GM18520 (cell line): Measurements from ENCODE around the gene RB1.
A peak's percentile ranks its signal among the peaks of the same experiment; 100 is the strongest.

ENCODE experiments used
- ATAC-seq: cut with Tn5 transposase; IDR thresholded peaks from one replicate; pipeline ENCODE4 v1.9.1; 2021; ENCODE audit not compliant: unreplicated experiment

The RB1 gene

DNA sequence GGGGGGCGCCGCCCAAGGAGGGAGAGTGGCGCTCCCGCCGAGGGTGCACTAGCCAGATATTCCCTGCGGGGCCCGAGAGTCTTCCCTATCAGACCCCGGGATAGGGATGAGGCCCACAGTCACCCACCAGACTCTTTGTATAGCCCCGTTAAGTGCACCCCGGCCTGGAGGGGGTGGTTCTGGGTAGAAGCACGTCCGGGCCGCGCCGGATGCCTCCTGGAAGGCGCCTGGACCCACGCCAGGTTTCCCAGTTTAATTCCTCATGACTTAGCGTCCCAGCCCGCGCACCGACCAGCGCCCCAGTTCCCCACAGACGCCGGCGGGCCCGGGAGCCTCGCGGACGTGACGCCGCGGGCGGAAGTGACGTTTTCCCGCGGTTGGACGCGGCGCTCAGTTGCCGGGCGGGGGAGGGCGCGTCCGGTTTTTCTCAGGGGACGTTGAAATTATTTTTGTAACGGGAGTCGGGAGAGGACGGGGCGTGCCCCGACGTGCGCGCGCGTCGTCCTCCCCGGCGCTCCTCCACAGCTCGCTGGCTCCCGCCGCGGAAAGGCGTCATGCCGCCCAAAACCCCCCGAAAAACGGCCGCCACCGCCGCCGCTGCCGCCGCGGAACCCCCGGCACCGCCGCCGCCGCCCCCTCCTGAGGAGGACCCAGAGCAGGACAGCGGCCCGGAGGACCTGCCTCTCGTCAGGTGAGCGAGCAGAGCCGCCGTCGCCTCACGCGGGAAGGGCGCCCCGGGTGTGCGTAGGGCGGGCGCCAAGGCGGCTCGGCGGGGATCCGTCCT is at the start of gene RB1:
TSS of gene RB1 (plus strand) at position 393 of the 784 bp plus-strand sequence. CDS start at position 555, 162 bp downstream.
- peak; percentile 64 for ATAC-seq

DNA sequence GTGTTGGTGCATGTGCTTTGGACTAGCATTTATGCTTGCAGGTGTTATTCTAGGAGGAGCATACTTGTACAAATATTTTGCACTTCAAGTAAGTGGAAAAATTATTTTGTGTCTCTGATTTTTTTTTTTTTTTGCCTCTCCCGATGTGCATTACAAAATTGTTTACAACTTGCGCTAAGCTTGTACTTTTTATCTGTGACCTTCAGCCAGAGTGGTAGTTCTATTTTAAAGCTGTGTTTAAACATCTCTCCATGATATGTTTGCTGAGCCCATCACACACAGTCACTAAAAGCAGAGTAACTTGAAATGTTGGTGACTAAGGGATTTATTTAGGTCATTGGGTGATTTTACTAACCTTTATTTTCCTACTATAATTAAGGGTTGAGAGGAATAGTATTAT is 49.7 kb upstream of the RB1 start:
- ATAC-seq, result no peak

DNA sequence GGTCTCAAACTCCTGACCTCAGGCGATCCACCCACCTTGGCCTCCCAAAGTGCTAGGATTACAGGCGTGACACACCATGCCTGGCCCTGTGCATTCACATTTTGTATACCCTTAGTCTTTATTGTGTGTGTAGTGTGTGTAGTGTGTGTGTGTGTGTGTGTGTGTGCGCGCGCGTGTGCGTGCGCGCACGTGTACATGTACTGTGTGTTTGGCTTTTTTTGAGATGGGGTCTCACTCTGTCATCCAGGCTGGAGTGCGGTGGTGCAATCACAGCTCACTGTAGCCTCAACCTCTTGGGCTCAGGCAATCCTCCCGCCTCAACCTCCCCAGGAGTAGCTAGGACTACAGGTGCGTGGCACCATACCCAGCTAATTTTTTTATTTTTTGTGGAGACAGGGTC is 48.5 kb upstream of the RB1 start:
- ATAC-seq, result no peak

DNA sequence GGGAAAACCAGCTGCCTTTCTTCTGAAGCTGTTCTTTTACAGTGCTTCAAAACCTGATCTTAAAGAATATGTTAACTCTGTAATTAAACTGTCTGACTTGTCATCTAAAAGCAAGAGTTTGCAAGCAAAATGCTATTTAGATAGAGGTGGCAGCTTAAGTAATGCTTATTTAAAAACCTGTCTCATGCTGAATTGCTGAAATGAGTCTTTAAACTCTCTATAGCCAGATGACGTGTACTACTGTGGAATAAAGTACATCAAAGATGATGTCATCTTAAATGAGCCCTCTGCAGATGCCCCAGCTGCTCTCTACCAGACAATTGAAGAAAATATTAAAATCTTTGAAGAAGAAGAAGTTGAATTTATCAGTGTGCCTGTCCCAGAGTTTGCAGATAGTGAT is 47.6 kb upstream of the RB1 start:
- ATAC-seq, result no peak

DNA sequence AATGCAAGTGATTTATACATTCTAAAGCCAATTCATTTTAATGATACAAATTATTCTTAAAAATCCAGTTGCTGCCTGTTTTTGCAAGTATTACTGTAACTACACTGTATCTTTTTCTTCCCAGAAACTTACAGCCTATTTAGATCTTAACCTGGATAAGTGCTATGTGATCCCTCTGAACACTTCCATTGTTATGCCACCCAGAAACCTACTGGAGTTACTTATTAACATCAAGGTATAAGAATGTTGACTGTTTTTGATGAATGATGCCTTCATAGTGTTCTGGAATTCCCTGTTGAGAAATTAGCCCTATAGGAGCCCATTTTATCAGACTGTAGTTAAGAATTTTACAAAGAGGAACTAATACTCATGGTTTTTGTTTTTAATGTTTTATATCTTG is 45.5 kb upstream of the RB1 start:
- no peak for ATAC-seq

DNA sequence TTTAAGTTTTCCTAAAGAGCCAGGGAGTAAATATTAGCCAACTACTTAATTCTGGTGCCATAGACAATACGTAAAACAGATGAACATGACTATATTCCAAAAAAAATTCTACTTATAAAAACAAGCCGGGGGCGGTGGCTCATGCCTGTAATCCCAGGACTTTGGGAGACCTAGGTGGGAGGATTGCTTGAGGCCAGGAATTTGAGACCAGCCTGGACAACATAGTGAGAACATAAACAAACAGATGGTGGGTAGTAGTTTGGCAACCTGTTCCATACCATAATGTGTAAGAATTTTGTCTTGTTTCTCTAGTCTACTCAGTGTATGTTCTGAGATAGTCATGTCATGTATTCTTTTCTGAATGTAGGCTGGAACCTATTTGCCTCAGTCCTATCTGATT is 45.1 kb upstream of the RB1 start:
- no peak for ATAC-seq

DNA sequence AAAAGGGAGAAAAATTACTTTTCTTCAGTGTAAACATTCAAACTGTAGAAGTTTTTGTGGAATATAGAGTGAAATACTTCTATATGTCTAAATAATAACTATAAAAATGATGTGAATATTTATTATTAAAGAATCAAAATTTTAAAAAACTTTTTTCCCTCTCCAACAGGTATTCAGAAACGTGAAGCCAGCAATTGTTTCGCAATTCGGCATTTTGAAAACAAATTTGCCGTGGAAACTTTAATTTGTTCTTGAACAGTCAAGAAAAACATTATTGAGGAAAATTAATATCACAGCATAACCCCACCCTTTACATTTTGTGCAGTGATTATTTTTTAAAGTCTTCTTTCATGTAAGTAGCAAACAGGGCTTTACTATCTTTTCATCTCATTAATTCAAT is 42.6 kb upstream of the RB1 start:
- ATAC-seq, result no peak

DNA sequence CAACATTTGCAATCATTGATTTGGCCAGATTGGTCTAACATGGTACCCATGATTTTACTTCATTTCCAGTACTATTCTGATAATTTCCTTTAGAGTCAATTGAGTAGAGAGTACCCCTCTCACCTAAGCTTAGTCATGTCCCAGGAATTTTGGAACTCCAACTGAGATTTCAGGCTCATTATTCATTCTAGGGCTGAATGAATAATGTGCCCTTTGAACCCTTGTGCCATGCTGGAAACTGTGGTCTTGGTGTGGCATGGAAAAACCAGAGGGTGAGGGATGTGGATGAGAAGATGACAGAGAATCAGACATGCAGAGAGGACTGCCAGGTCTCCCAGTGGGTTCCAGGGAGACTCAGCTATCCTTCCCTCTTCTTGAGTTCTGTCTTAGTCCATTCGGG is 40.4 kb upstream of the RB1 start:
- no peak for ATAC-seq

DNA sequence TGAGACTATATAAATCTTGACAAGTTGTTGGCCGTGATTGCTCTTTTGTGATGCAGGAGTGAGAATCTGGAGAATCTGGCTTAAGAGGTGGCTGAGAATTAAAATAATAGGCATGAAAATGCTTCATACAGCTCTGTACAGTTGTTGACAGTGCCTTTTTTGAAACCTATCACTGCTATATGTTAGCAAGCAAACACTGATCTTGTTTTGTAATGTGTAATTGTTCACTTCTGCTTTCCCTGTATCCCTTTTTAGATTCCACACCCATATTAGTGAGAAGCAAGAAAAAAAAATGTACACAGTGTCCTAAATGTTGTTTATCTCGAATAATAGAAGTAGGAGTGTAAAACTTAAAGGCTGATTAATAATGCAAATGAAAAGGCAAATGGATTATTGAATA is 39.5 kb upstream of the RB1 start:
- no peak for ATAC-seq

DNA sequence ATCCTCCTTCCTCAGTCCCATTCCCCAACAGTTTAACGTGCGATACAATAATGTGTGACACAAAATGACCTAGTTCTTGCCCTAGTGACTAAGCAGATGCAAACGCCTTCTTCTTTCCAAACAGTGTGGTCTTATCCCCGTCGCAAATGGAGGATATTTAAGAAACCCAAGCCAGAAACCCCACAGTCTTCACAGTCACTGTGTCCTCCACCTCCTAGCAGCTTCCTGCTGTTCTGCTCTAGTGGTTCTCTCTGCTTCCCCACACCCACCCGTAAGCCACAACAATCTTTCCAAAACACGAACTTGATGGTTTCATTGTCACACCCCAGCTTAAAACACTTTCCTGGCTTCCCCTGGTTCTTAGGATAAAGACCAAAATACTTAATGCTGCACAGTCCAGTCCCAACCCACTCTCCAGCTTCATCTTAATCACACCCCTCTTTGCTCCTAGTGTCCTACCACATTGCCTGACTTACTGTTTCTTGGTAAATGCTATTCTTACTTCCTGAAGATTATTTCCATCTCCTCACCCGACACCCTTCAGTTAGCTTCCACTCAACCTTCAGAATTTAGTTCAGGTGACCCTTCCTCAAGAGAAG is 38.2 kb upstream of the RB1 start:
- peak; percentile 52 for ATAC-seq

DNA sequence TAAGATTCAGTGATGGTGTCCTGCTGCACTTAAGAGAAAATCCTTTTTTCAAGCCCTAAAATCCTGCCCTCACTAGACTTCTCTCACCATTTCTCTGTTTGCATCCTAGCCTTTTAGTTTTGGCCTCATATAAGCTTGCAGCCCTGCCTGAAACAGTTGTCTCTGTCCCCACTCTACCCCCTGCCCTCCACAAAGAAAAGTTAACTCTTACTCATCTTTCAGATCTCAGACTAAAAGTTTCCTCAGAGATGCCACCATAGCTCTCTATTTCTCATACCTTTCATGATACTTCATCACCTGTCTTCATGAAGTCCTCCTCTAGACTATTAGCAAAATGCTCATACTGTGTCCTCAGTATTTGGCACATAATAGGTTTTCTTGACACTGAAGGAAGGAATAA is 37.4 kb upstream of the RB1 start:
- no peak for ATAC-seq

DNA sequence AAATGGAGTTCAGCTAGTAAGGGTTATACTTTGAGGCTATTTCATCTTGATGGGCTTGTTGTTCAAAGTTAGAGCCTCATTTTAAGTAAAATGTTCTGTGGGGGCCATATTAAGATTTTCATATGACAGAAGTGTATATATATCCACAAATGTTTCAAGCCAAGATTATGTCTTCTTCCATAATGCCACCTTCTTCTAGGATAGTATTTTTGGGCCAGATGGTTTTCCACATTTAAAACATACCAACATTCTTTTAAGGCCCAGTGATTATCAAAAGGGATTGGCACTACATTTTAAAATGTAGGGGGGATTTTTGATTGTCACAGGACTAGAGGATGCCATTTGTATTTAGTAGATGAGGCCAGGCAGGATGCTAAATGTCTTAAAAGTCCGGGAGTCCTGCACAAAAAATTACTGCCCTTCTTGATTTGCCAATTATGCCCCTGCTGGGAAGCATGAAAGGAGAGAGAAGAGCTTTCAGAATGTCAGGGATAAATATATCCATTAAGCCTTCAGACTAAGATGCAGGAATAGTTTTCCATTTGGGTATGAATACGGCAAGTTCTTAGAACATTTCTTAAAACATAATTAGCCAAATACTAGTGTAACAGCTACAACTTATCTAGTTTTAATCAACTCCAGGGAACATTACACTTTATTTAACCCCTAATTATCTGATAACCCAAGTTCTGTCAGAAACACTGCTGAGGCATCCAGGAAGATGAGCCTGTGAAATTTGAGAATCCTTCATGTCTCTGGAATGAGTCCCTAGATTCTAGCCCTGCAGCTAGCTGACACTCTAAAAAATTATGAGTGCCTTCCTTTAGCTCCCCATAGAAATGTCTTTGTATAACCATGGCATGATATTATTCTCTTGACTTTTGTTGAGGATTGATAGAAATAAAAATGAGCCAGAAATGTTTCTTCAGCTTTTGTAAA is 36.6 kb upstream of the RB1 start:
- ATAC-seq, result no peak

DNA sequence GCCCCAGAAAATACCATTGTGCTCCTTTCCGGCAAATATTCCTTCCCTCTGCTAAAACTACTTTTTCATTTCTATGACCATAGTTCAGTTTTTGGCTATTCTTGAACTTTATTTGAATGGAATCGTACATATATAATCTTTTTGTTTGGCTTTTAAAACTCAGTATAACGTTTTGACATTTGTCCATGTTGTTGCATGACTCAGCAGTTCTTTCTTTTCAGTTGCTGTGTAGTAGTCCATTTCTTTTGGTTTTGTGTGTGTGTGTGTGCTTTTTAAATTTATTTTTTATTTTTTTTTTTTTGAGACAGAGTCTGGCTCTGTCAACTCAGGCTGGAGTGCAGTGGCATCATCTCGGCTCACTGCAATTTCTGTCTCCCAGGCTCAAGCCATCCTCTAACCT is 35.5 kb upstream of the RB1 start:
- ATAC-seq, result no peak

DNA sequence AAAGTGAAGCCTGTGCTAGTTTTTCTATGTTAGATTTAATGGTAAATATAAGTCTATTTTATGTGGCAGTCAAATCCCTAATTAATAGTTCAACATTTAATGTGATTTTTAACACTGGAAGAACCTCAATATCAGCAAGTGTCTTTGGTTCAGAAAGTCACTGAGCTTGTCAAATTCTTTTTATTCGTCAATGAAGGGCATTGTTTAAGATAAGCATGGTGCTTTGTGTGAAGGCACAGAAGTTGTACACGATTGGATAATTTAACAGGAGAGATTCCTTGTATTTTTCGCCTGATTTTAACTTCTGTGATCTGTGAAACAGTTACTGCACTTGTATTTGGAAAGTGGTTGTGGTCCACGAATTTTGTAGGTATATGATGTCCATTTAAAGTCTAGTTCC is 30.2 kb upstream of the RB1 start:
- no peak for ATAC-seq

DNA sequence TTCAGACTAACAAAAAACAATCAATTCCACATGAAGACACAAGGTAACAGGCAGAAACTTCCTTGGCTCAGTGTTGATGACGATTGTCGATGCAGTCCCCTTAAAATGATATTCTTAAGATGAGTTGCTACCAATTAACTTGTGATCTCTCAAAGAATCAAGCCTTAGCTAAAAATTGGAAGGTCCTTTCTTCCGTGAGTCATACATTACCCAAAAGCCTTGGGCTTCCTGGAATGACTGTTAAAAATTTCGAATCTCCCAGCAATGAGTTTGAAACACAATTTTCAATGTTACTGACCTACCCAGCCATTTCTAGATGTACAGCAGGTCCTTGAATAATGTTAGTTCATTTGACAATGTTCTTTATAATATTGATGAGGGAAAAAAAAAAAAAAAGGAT is 28.0 kb upstream of the RB1 start:
- no peak for ATAC-seq

DNA sequence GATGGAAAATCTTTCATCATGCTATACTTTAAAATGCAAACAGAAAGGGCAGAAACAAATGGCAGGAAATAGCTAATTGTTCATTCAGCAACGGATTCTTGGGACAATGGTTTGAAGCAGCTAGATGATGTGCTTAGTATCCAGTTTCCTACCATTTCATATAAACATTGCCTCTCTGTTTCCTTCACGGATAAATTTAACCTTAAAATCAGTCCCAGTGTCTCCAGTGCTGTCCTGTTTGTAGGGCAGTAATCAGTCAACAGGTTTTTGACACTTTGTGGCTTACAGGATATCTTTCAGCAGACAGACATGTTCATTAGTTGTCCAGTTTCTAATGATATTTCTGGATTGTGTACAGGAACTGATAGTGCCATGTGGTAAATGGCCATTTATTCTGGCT is 24.7 kb upstream of the RB1 start:
- ATAC-seq, result no peak

DNA sequence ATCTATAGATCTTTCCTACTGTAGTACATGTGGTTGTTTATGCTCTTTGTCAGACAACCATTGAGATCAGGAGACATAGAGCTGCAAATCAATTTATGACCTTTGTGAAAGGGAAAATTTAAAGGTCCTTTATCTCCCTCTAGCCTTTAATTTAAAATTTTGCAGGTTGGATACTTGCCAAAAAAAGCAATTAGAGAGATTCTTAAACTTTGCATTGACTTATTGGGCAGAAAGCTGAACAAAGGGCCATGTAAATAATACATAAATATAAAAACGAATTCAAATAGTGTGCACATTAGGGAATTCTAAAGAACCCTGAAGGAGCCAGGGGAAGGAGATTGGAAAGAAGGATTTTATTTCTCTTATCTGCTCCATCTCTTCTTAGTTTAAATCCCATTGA is 22.0 kb upstream of the RB1 start:
- no peak for ATAC-seq

DNA sequence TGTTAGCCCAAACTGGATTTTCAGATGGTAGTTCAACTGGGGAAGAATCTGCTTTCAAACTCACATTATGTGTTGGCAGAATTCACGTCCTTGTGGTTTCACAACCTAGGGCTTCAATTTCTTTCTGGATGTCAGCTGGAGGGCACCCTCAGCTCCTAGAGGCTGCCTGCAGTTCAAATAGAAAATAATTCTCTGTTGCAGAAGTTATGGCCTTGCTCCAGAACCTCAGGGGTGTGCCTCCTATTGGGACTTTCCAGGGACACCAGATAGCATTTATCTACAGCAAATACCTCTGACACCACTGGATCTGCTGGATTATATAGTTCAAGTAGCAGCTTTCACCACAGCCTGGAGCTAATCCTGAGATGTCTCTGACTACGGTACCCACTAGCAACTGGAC is 11.8 kb upstream of the RB1 start:
- ATAC-seq, result no peak

DNA sequence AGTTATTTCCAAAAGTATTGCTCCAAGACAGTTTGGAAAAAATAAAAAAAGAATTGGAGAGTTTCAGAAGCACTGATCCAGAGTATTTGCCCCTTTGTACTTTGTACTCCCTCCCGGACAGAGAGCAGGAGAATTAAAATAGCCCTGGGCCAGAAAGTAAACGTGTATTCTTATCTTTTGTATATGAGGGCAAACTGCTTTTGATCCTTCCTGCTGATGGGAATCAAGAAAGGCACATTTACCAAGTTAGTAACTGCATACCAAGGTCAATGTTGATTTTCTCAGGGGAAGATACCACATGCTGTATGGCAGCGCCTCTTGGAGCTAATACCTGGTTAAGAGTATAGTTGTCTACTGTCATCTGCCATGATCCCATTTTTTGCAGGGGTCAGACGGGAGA is 10.9 kb upstream of the RB1 start:
- ATAC-seq, result no peak

DNA sequence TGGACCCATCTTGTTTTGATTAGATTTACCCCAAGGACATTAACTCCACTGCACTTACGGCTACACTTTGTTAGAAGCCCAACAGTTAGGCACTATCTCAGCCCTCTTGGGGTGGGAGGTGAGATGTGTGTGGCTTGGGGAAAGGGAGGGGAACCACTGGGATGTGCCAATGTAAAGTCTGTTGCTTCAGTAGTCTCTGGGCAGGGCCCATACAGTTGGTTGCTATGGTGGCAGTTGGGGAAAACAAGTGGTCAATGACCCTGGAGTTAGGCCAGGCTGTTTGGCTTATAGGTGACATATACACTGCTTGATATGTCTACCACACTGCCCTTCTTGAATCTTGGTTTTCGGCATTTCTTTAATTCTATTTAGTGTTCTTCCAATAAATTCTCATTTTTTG is 8.9 kb upstream of the RB1 start:
- ATAC-seq, result no peak

DNA sequence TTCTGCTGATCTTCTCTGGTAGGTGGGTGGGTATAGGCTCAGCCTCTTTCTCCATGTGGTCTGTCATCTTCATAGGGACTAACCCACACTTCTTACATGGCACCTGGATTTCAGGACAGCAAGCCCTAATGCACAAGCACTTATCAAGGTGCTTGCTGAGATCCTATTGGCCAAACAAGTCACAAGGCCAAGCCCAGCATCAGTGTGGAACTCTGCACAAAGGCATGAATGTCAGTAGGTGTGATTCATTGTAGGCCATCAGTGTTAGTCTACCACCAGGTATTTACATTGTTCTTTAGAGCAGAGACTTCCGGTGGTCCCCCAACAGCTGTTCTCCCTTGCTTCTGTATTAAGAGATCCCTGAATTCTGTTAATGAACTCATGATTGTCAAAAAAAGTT is 8.3 kb upstream of the RB1 start:
- ATAC-seq, result no peak

DNA sequence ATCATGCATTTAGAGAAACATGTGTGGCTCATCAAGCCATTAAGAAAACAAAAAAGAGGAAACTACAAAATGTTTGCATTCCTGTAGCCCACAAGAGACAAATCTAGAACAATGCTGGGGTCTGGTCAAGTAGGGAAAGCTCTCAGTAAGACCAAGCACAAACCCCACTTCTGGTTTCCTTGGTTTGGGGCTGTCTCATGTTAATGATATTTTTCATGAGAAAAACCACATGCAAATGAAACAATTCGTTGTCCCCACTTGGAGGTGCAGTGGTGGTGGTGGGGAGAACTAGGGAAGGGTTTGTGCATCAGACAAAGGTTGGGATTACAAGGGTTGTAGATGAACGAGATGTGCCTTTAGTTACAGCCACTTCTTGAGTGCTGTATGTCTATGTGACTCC is 7.0 kb upstream of the RB1 start:
- ATAC-seq, result no peak
